IPS-18c (cell line): ENCODE measurements around the gene SMIM35.

ENCODE experiments used
- H3K4me3 ChIP-seq: 2 replicates; pipeline ENCODE4 v1.7.0; 2013; ENCODE audit warnings: low read depth, mild to moderate bottlenecking, low read length, moderate library complexity; ENCODE audit not compliant: insufficient read depth
- H3K9me3 ChIP-seq: one replicate; pipeline ENCODE4 v1.6.1; 2013; ENCODE audit warnings: mild to moderate bottlenecking, low read length, moderate library complexity; ENCODE audit not compliant: control insufficient read depth, insufficient read depth

SMIM35 gene

DNA sequence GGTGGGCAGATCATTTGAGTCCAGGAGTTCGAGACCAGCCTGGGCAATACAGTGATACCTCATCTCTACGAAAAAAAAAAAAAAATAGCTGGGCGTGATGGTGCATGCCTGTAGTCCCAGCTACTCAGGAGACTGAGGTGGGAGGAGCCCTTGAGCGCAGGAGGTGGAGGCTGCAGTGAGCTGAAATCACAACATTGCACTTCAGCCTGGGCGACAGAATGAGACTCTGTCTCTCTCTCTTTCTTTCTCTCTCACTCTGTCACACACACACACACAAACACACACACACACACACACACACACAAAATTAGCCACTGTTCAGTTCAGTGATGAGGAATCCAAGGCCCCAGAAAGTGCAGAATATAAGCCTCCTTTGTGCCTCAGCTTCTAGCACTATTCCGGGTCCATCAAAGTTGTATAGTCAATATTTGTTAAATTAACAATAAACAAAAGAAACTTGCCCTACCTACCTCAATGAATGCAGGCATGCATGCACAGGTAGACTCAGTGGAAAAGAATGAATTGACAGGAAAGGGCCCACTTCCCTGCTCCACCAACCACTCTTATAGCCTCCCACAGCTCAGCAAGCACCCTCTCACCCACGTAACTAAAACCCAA lies 3.9 kb upstream of the SMIM35 start:
- Histone ChIP-seq H3K4me3 (no peak overlapping the region), H3K9me3 (no peaks in the 10 kb centered on the region)

- H3K4me3 ChIP-seq = no peak overlapping the region
- no peaks in the 10 kb centered on the region for H3K9me3 ChIP-seq
Observed at GRCh38 chr11:118088531-118088930, 1.8 kb upstream of the SMIM35 start.

GRCh38 chr11:118087931-118088330 lies 1.2 kb upstream of the SMIM35 start:
- H3K9me3 ChIP-seq = no peaks in the 10 kb centered on the region
- no peak overlapping the region for H3K4me3 ChIP-seq

GRCh38 chr11:118084656-118085055 lies 2.1 kb downstream of the SMIM35 start:
- Histone ChIP-seq H3K4me3 (no peak overlapping the region), H3K9me3 (no peaks in the 10 kb centered on the region)

- H3K9me3 ChIP-seq = no peaks in the 10 kb centered on the region
- no peak overlapping the region for H3K4me3 ChIP-seq
Observed at GRCh38 chr11:118084247-118084646, 2.5 kb downstream of the SMIM35 start.

DNA sequence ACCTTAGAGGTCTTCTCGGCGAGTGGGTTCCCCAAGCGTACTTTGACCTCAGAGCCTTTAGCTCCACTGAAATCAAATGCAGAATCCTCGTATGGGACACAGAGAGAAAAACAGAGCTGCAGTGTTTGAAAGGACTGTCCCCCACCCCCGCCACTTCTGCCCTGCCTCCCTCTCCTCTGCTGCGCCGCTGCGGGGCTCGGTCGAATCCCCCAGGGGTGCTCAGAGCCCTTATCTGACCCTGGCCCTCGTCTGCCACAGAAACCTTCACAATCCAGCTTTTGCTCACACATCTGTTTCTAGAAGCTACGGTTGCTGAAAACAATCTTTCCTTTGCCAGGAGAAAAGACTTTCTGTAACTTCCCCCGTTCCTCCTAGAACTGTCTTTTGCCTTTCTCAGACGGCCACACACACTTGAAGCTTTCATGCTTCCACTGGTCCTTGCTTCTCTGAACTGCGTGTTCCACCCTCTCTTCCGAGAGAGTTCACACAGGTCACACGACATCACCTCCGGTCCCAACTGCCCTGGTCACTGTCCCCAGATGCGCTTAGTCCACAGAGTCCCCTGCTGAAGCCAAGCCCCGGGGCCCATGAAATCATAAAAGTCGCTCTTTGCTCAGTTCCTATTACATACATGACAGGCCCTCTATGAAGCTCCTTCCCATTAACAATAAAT lies 3.7 kb downstream of the SMIM35 start:
- Histone ChIP-seq H3K9me3 (peaks cover 2% of the 10 kb centered on the region), H3K4me3 (no peak overlapping the region)

DNA sequence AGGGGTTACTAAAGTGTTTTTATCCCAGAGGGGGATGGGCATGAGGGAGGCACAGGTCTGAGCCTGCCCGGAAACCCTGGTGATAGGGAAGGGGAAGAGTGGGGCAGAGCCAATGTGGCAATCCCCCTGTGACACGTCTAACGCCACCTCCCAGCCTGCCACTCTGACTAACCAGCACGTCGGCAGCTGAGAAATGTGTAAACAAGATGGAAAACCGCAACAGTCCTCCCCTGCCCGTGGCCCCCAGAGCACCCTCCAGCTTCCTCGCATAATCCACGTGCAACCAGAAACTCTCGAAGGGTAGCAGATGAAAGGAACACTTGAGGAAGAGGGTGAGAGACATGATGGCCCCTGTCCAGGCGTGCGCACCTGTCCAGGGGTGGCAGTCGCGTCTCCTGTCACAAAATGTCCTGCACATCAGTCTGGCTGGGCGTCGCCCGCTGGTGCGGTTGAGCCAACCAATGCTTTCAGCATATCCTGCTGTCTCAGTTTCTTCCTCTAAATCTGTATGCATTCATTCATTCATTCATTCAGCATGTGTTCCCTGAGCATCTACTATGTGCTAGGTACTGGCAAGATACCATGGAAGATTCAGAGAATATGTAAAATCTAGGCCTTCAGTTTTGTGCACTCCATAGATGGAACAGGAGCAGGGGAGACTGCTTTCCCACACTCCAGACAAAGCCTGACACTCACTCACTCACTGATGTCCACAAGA lies 5.4 kb downstream of the SMIM35 start:
- Histone ChIP-seq H3K4me3 (no peak overlapping the region), H3K9me3 (peaks cover 2% of the 10 kb centered on the region)

- Histone ChIP-seq H3K9me3 (peaks cover 2% of the 10 kb centered on the region), H3K4me3 (no peak overlapping the region)
Observed at GRCh38 chr11:118080296-118080695, 6.5 kb downstream of the SMIM35 start.

DNA sequence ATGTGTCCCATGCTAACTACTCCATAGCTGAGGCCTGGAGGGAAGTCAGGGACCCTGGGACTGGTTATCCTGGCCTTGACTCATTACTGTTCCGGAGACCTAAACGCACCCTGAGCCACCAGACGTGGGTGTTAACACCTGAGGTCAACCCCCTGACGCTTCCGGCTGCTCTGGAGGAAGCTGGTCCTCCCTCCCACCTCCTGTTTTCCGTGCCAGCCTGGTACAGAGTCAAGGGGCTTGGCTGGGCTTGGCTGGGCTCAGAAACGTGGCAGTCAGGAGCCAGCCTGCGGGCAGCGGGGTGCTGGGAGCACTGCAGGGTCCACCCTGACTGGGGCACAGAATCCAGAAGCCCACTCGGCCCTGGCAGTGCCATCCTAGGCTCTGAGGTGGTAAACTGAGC lies 7.3 kb downstream of the SMIM35 start:
- H3K9me3 ChIP-seq = peaks cover 4% of the 10 kb centered on the region

GRCh38 chr11:118078911-118079411 lies 7.8 kb downstream of the SMIM35 start:
- Histone ChIP-seq H3K4me3 (no peak overlapping the region), H3K9me3 (peaks cover 4% of the 10 kb centered on the region)

More for the DNA sequence above, 7.3 kb downstream of the SMIM35 start:
- no peak overlapping the region for H3K4me3 ChIP-seq

- peaks cover 4% of the 10 kb centered on the region for H3K9me3 ChIP-seq
- no peak within 1 kb of the TSS for H3K4me3 ChIP-seq
Observed at GRCh38 chr11:118076754-118077281, 9.9 kb downstream of the SMIM35 start, which contains the start of gene TMPRSS4. Gene TMPRSS4, plus strand, starts transcription at chr11:118077078. Its CDS starts 225 bp downstream, at chr11:118077303.

GRCh38 chr11:118074785-118075184 lies 12.0 kb downstream of the SMIM35 start:
- Histone ChIP-seq H3K9me3 (peaks cover 4% of the 10 kb centered on the region), H3K4me3 (no peak overlapping the region)

DNA sequence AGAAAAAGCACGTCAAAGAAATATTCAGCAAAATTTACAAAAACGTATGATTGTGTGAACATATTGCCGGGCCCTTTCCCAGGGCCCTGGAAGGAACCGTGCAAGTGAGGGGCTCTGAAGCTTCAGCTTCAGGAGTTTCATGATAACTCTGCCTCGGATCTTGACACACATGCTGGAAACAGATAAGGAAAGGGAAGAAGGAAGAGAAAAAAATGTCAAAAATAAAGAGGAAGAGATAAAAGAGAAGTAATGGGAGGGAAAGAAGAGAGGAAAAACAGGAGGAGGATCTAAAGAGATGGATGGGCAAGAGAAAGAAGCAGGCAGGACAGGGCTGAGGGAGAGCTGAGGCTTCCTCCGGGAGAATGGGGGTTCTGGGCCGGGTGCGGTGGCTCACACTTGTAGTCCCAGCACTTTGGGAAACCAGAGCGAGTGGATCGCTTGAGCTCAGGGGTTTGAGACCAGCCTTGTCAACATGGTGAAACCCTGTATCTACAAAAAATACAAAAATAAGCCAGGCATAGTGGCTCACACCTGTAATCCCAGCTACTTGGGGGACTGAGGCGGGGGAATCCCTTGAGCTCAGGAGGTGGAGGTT lies 12.6 kb downstream of the SMIM35 start:
- peaks cover 4% of the 10 kb centered on the region for H3K9me3 ChIP-seq
- no peak overlapping the region for H3K4me3 ChIP-seq

DNA sequence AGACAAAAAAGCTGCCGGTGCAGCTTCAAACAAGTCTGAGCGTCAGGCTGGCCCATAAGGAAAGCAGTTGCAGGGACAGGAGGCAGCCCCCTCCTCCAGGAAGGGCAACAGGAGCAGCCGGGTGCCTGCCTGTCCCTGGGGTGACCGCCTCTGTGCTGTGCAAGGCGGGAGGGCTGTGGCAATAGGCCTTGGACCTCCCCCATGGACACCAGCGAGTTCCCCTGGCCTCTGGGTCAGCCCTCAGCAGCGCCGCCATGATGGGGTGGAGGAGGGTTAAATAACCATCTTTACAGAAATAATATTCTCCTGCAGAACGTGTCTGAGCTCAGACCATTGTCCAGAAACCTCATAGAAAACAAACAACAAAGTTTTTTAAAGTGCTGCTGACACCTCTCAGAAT lies 13.2 kb downstream of the SMIM35 start:
- Histone ChIP-seq H3K9me3 (peaks cover 4% of the 10 kb centered on the region), H3K4me3 (no peak overlapping the region)

GRCh38 chr11:118071416-118072030 lies 15.2 kb downstream of the SMIM35 start:
- Histone ChIP-seq H3K9me3 (peaks cover 2% of the 10 kb centered on the region), H3K4me3 (no peak overlapping the region)

- Histone ChIP-seq H3K9me3 (no peaks in the 10 kb centered on the region), H3K4me3 (no peak overlapping the region)
Observed at GRCh38 chr11:118068945-118069612, 17.7 kb downstream of the SMIM35 start.
